ENCODE results near the gene ZDHHC18.

Gene ZDHHC18

GRCh38 chr1:26788836-26789611, 37.5 kb upstream of the ZDHHC18 start:
- POLR2A ChIA-PET, result interaction anchor here (1.0 to 3.8 kb wide), 9 partner anchors 37 to 289 kb away, joined by 3 to 56 read pairs (median 7); partner anchors contain the start of genes ARID1A and ZDHHC18
- H3K4me3 ChIP-seq (ENCODE audit: low read depth, low read length), result peak overlapping the region; percentile 75
- TF ChIP-seq SCRT1 (tag by site-specific recombination; IDR thresholded peaks at IDR 0.05; ENCODE audit: borderline replicate concordance) (no peak), REST (tag by site-specific recombination; IDR thresholded peaks at IDR 0.05) (no peak), TCF7L2 (IDR thresholded peaks at IDR 0.05; ENCODE audit: borderline replicate concordance, low read depth, low read length) (no peak), ZNF626 (tag by site-specific recombination; IDR thresholded peaks at IDR 0.05) (no peak), KLF8 (tag by site-specific recombination; IDR thresholded peaks at IDR 0.05) (peak; percentile 49; the same call in 1 of the 2 replicates), ZSCAN4 (tag by site-specific recombination; IDR thresholded peaks at IDR 0.05) (no peak), ZNF561 (tag by site-specific recombination; IDR thresholded peaks at IDR 0.05; ENCODE audit: borderline replicate concordance) (0 out of 2 replicates have a peak, but pooled peaks have one; percentile 55), ZNF350 (tag by site-specific recombination; IDR thresholded peaks at IDR 0.05) (no peak), ZNF785 (tag by site-specific recombination; IDR thresholded peaks at IDR 0.05) (no peak), ZNF707 (tag by site-specific recombination; IDR thresholded peaks at IDR 0.05) (no peak), SP7 (tag by site-specific recombination; IDR thresholded peaks at IDR 0.05) (peak; percentile 68), ZNF513 (tag by site-specific recombination; IDR thresholded peaks at IDR 0.05) (no peak), ZNF114 (tag by site-specific recombination; IDR thresholded peaks at IDR 0.05) (no peak), ZNF837 (tag by site-specific recombination; IDR thresholded peaks at IDR 0.05) (no peak), PRDM1 (tag by site-specific recombination; IDR thresholded peaks at IDR 0.05) (peak; percentile 83), ZNF585B (tag by site-specific recombination; IDR thresholded peaks at IDR 0.05) (no peak), TRIM28 (IDR thresholded peaks at IDR 0.05; ENCODE audit: borderline replicate concordance, low read length) (no peak), ZNF26 (tag by site-specific recombination; IDR thresholded peaks at IDR 0.05) (no peak), FEZF1 (tag by site-specific recombination; IDR thresholded peaks at IDR 0.05) (no peak), ZNF266 (tag by site-specific recombination; IDR thresholded peaks at IDR 0.05; ENCODE audit: low read depth) (no peak), ZNF211 (tag by site-specific recombination; IDR thresholded peaks at IDR 0.05; ENCODE audit: low read depth) (no peak), ZNF214 (tag by site-specific recombination; IDR thresholded peaks at IDR 0.05; ENCODE audit: borderline replicate concordance) (no peak), ZNF514 (tag by site-specific recombination; IDR thresholded peaks at IDR 0.05) (no peak), ZNF37A (tag by site-specific recombination; IDR thresholded peaks at IDR 0.05) (no peak), ZNF280C (tag by site-specific recombination; IDR thresholded peaks at IDR 0.05) (no peak), ZNF341 (tag by site-specific recombination; IDR thresholded peaks at IDR 0.05; ENCODE audit: low read depth) (no peak), ZNF488 (tag by site-specific recombination; IDR thresholded peaks at IDR 0.05) (no peak)

More at GRCh38 chr1:26788836-26789611, 37.5 kb upstream of the ZDHHC18 start:
- Histone ChIP-seq H3K4me1 (ENCODE audit: control insufficient read depth, insufficient read depth, low read length) (peaks cover 5% of the 10 kb centered on the region; the same call in 1 of the 2 replicates), H3K9me3 (ENCODE audit: control insufficient read depth, insufficient read depth, low read depth, low read length) (no peaks in the 10 kb centered on the region), H3K27ac (ENCODE audit: extremely low read depth, low read depth, low read length) (peak overlapping the region; percentile 90), H3K36me3 (ENCODE audit: control insufficient read depth in 2 of 2, insufficient read depth in 1 of 2, low read length in 2 of 2) (peaks cover 0 to 12% of the 10 kb centered on the region in 2 experiments; a peak in 2 of 3 replicates)
- CTCF ChIA-PET, result interaction anchor here (0.5 to 6.8 kb wide), 38 partner anchors 11 to 1291 kb away, joined by 3 to 281 read pairs (median 4); partner anchors contain the start of gene ARID1A

All from HEK293 (cell line).